Kidney (tissue), 14 donors: ENCODE measurements around the gene LYST. TPM values are rescaled to one million over a fixed set of nuclear protein-coding genes. Genes with fewer than 3 reads are reported as not detected.
"Not testable (repeated sequence)": the region's sequence is repeated elsewhere in the genome, so short reads cannot be mapped to it uniquely, and the experiment has no call there.

ENCODE experiments used
- DNase-seq, 5 donors: peaks; one replicate each; pipeline ENCODE4 v3.0.0-alpha.2; 2013 to 2020
- FAIRE-seq: peaks from 2 replicates; lab custom pipeline; 2012; peaks lifted over from hg19 to GRCh38; lab: Jason Lieb, UNC
- H3K27ac ChIP-seq, 2 donors: one replicate each; pipeline ENCODE4 v1.7.0; 2013; ENCODE audit warnings: low read depth in 2 of 2, low read length in 2 of 2, inconsistent platforms in 1 of 2
- H3K27me3 ChIP-seq: one replicate; pipeline ENCODE4 v1.7.1; 2013; ENCODE audit warnings: low read length, inconsistent platforms; ENCODE audit not compliant: control insufficient read depth, insufficient read depth
- H3K36me3 ChIP-seq, 3 donors: one replicate each; pipeline versions ENCODE4 v1.7.0 to v1.7.1; 2013; ENCODE audit warnings: low read length in 3 of 3, control low read depth in 1 of 3, inconsistent platforms in 1 of 3; ENCODE audit not compliant: insufficient read depth in 3 of 3, control insufficient read depth in 2 of 3
- H3K4me1 ChIP-seq, 3 donors: one replicate each; pipeline versions ENCODE4 v1.7.0 to v1.7.1; 2013; ENCODE audit warnings: low read length in 3 of 3, inconsistent platforms in 1 of 3, low read depth in 1 of 3; ENCODE audit not compliant: control insufficient read depth in 2 of 3, insufficient read depth in 2 of 3
- H3K4me3 ChIP-seq, 3 donors: one replicate each; pipeline versions ENCODE4 v1.7.0 to v1.8.1; 2013; ENCODE audit warnings: low read length in 3 of 3, control low read depth in 1 of 3, inconsistent platforms in 1 of 3
- H3K9ac ChIP-seq, 3 donors: one replicate each; pipeline versions ENCODE4 v1.7.0 to v1.7.1; 2013; ENCODE audit warnings: low read length in 3 of 3, control low read depth in 1 of 3, inconsistent platforms in 1 of 3
- H3K9me3 ChIP-seq, 3 donors: one replicate each; pipeline versions ENCODE4 v1.7.0 to v1.7.1; 2013; ENCODE audit warnings: low read length in 3 of 3, control low read depth in 1 of 3, inconsistent platforms in 1 of 3; ENCODE audit not compliant: control insufficient read depth in 2 of 3, insufficient read depth in 1 of 3
- CTCF ChIP-seq: IDR thresholded peaks from 3 replicates; pipeline ENCODE4 v1.5.1; 2012; ENCODE audit warnings: mild to moderate bottlenecking, moderate library complexity, borderline replicate concordance; ENCODE audit not compliant: insufficient read depth; ENCODE audit errors: extremely low read depth
- intact Hi-C: fragments of 100-400 bp; cut with DNase I; formaldehyde crosslinking; loops from one replicate; pipeline ENCODE4 v1.11.1; 2022
- polyA plus RNA-seq: library from polyadenylated mRNA; stranded (reverse); fragments of 350-450 nt; fragmentation: Illumina TruSeq; extraction: RNeasy Lipid Tissue Mini Kit (QIAGEN cat#74804); gene quantifications from one replicate; pipeline ENCODE4 v1.2.3, GENCODE V29; 2014; ENCODE audit warnings: low read depth, low replicate concordance; ENCODE audit not compliant: insufficient read depth
- total RNA-seq: library from RNA; stranded (reverse); fragmentation: NEBNext Ultra II Directional; extraction: Animal tissue kit (Norgen Biotek cat#: 25700); gene quantifications from one replicate; pipeline ENCODE4 v1.2.1, GENCODE V29; 2021
- donor health status: control.
- donor health status: control.
- donor health status: control.
- donor health status: control.
- donor health status: control.
- donor health status: DM: yes; HTN: yes; CAD: no.
- donor health status: Normal renal cell carcinoma (clear cell type).

The LYST gene
- total and polyA plus RNA-seq, 2 donors from 2014 or later, result 4.6 to 30.3 TPM

- H3K4me1 ChIP-seq, result no peaks in the 10 kb centered on the region
- H3K4me3 ChIP-seq, result no peak overlapping the region
- H3K36me3 ChIP-seq, result no peaks in the 10 kb centered on the region
- H3K27ac ChIP-seq, result no peak overlapping the region
- intact Hi-C loops, result no loop called here
- TF ChIP-seq CTCF, result no peak
- no peak overlapping the region for H3K9ac ChIP-seq
- no peaks in the 10 kb centered on the region for H3K27me3 ChIP-seq
- FAIRE-seq (no peak), DNase-seq (no peak)
- H3K9me3 ChIP-seq, result no peaks in the 10 kb centered on the region
These were observed 14.8 kb downstream of the LYST start for GRCh38 chr1:235851939-235852338.

GRCh38 chr1:235848251-235848650, 18.5 kb downstream of the LYST start:
- H3K4me1 ChIP-seq, DNase-seq, FAIRE-seq, H3K9ac ChIP-seq, intact Hi-C loops, H3K27me3 ChIP-seq, H3K4me3 ChIP-seq, H3K27ac ChIP-seq, H3K9me3 ChIP-seq, H3K36me3 ChIP-seq: not testable (repeated sequence)

- FAIRE-seq, intact Hi-C loops, H3K27me3 ChIP-seq, H3K27ac ChIP-seq, H3K9ac ChIP-seq, DNase-seq, H3K4me3 ChIP-seq, H3K4me1 ChIP-seq, H3K9me3 ChIP-seq, H3K36me3 ChIP-seq: not testable (repeated sequence)
These were observed 21.0 kb downstream of the LYST start for GRCh38 chr1:235845656-235846107.

GRCh38 chr1:235844776-235845175, 21.9 kb downstream of the LYST start:
- H3K4me3 ChIP-seq, result no peak overlapping the region
- H3K9ac ChIP-seq, result no peak overlapping the region
- no peaks in the 10 kb centered on the region for H3K9me3 ChIP-seq
- intact Hi-C loops, result no loop called here
- no peak overlapping the region for H3K27ac ChIP-seq
- DNase-seq (no peak), FAIRE-seq (no peak)
- no peaks in the 10 kb centered on the region for H3K4me1 ChIP-seq
- no peaks in the 10 kb centered on the region for H3K27me3 ChIP-seq
- no peak for TF ChIP-seq CTCF
- no peaks in the 10 kb centered on the region for H3K36me3 ChIP-seq
